Measurements from ENCODE around the gene BUD23.

- TF ChIP-seq POLR2A (IDR thresholded peaks at IDR 0.05; ENCODE audit: low read depth, low read length), result no peak
- no peak for TF ChIP-seq POLR2AphosphoS5 (IDR thresholded peaks at IDR 0.05; ENCODE audit: low read depth, low read length)
These were observed 57.4 kb downstream of the BUD23 start for GRCh38 chr7:73740771-73741170.

All from GM12892 (cell line).